Measurements from ENCODE around the gene NLRP1. TPM values are rescaled to one million over a fixed set of nuclear protein-coding genes. Genes with fewer than 3 reads are reported as not detected.

Gene NLRP1
- total and polyA plus RNA-seq, 5 donors from 2014 or later, result 25.5 to 279 (median 32.8) TPM

DNA sequence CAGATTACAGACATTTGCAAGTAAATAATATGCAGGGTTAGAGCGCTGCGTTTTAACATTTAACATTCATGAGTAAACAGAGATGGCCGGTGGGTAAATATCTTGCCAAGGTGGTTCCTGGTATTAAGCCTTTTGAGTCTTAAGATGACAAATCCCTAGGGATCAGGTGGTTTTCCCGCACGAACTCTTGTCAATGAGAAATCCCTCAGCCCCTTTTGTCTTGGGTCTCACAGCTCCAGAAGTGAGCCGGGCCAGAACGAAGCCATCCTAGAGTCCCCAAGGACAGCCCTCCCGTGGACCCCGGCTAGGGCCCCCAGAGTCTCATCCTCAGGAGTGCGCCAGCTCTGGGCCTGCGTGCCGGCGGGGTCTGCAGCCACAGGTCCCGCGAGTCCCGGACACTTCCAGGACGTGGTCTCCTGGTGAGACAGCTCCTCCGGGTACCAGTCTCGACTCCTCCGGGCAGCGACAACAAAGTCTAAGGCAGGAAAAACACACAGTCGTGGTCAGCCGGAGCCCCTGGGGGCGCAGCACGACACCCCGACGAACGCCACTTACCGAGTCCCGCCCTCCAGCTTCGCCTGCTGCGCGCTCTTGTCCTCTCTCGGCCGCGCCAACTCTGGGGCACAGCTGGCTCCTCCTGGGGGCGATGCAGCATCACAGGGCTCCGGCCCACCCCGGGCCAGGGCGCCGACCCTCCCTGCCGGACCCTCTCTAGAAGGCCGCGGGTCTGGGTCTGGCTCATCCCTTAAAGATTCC lies 84.7 kb downstream of the NLRP1 start:
- H3K4me3 ChIP-seq (ENCODE audit: low read depth, low read length), result no peak overlapping the region
- H3K4me1 Mint-ChIP-seq, result peaks cover 18 to 31% (median 24%) of the 10 kb centered on the region in 4 donors
- no peaks in the 10 kb centered on the region for H3K27me3 ChIP-seq (ENCODE audit: control insufficient read depth, insufficient read depth, low read length)
- H3K27me3 Mint-ChIP-seq, result no peaks in the 10 kb centered on the region
- peaks cover 5% of the 10 kb centered on the region for H3K36me3 ChIP-seq (ENCODE audit: control insufficient read depth, insufficient read depth, low read length)
- peak overlapping the region; percentile 96 to 98 (median 97) for H3K27ac Mint-ChIP-seq
- no peak for DNase-seq
- H3K36me3 Mint-ChIP-seq, result peaks cover 22% of the 10 kb centered on the region
- no peak overlapping the region for H3K27ac ChIP-seq (ENCODE audit: insufficient read depth, low read length, poor library complexity, severe bottlenecking)
- ATAC-seq (ENCODE audit: low read depth in 2 of 2), result no peak
- H3K4me3 Mint-ChIP-seq, result peak overlapping the region; percentile 94 to 96 (median 94)
- H3K9me3 Mint-ChIP-seq, result peaks cover 0 to 1% (median 0%) of the 10 kb centered on the region in 7 donors
- peaks cover 21% of the 10 kb centered on the region for H3K4me1 ChIP-seq (ENCODE audit: control insufficient read depth, insufficient read depth, low read length, poor library complexity, severe bottlenecking)
- no peaks in the 10 kb centered on the region for H3K9me3 ChIP-seq (ENCODE audit: control insufficient read depth in 2 of 2, low read length in 2 of 2)

- Histone ChIP-seq H3K4me3 (ENCODE audit: low read depth, low read length) (no peak overlapping the region), H3K27me3 (ENCODE audit: control insufficient read depth, insufficient read depth, low read length) (no peaks in the 10 kb centered on the region), H3K4me1 (ENCODE audit: control insufficient read depth, insufficient read depth, low read length, poor library complexity, severe bottlenecking) (peaks cover under 1% of the 10 kb centered on the region), H3K9me3 (ENCODE audit: control insufficient read depth in 2 of 2, low read length in 2 of 2) (no peaks in the 10 kb centered on the region), H3K36me3 (ENCODE audit: control insufficient read depth, insufficient read depth, low read length) (peaks cover 16% of the 10 kb centered on the region), H3K27ac (ENCODE audit: insufficient read depth, low read length, poor library complexity, severe bottlenecking) (no peak overlapping the region)
- peak overlapping the region in 1 of 4 donors; percentile 44 for H3K4me3 Mint-ChIP-seq
- no peaks in the 10 kb centered on the region for H3K27me3 Mint-ChIP-seq
- DNase-seq (no peak), ATAC-seq (ENCODE audit: low read depth in 2 of 2) (no peak)
- H3K9me3 Mint-ChIP-seq, result peaks cover 0 to 1% (median 0%) of the 10 kb centered on the region in 7 donors
- peak overlapping the region in 1 of 3 donors; percentile 1 for H3K27ac Mint-ChIP-seq
- H3K4me1 Mint-ChIP-seq, result peaks cover 4 to 20% (median 7%) of the 10 kb centered on the region in 4 donors
- H3K36me3 Mint-ChIP-seq, result peaks cover 11% of the 10 kb centered on the region
Measured at GRCh38 chr17:5492970-5493369, 91.3 kb downstream of the NLRP1 start.

DNA sequence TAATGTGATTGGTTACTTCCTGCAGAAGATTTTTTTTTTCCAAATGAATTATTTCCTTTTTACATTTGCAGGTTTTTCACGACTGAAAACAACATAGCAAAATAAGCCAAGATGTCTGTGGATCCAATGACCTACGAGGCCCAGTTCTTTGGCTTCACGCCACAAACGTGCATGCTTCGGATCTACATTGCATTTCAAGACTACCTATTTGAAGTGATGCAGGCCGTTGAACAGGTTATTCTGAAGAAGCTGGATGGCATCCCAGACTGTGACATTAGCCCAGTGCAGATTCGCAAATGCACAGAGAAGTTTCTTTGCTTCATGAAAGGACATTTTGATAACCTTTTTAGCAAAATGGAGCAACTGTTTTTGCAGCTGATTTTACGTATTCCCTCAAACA lies 95.6 kb downstream of the NLRP1 start:
- Histone ChIP-seq H3K9me3 (ENCODE audit: control insufficient read depth in 2 of 2, low read length in 2 of 2) (no peaks in the 10 kb centered on the region), H3K27ac (ENCODE audit: insufficient read depth, low read length, poor library complexity, severe bottlenecking) (no peak overlapping the region), H3K27me3 (ENCODE audit: control insufficient read depth, insufficient read depth, low read length) (no peaks in the 10 kb centered on the region), H3K36me3 (ENCODE audit: control insufficient read depth, insufficient read depth, low read length) (peaks cover 24% of the 10 kb centered on the region), H3K4me1 (ENCODE audit: control insufficient read depth, insufficient read depth, low read length, poor library complexity, severe bottlenecking) (peaks cover 26% of the 10 kb centered on the region), H3K4me3 (ENCODE audit: low read depth, low read length) (no peak overlapping the region)
- no peak for ATAC-seq (ENCODE audit: low read depth in 2 of 2)
- Mint-ChIP-seq H3K27ac (peak overlapping the region in 2 of 3 donors; percentile 69), H3K9me3 (peaks cover 0 to 1% (median 0%) of the 10 kb centered on the region in 7 donors), H3K4me3 (peak overlapping the region in 2 of 4 donors; percentile 78 to 93), H3K27me3 (no peaks in the 10 kb centered on the region), H3K4me1 (peaks cover 13 to 59% (median 29%) of the 10 kb centered on the region in 4 donors), H3K36me3 (peaks cover 12% of the 10 kb centered on the region)
- DNase-seq, result no peak

DNA sequence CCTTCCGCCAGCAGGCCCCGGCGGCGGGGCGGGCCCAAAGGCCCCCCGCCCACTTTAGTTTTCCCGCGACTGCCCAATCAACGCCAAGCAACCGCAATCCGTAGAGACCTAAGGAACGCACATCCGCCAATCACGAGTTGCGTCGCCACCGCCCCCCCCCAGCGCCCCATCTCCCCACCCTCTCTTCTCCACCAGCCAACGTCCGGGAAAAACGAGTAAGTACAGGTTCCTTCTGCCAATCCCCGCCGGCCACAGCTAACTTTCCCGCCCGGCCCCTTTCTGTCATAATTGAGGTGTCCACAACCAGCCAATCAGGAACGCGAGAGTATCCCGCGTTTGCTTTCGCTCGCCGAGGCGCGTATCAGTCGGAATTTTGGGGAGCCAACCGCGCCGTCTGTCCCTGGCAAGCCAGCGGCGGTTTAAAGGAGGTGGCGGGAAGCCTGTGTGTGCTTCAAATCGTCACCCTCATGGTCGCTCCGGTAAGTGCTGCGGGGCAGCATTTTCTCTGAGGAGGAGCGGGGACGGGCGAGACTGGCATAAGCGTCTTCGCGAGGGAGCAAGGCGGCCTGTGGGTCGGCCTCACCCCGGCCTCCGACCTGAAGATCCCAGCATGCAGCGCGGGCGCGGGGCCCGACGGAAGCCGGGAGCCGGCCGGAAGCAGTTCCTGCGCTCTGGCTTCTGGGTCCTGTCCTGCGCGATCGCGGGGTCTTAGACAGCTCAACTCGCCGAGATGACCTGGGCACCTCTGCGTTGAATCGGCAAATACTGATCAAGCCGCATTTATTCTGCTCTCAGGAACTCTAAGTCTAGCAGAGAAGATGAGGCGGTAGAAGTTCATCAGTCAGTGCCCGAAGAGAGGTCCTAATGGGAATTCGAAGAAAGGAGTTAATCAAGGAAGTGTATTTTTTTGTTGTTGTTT lies 97.8 kb downstream of the NLRP1 start, which contains the start of gene MIS12:
Gene MIS12, plus strand, starts transcription at position 361 of the 919 bp plus-strand sequence. CDS start 2,297 bp downstream, outside the sequence.
- Histone ChIP-seq H3K27me3 (ENCODE audit: control insufficient read depth, insufficient read depth, low read length) (no peaks in the 10 kb centered on the region), H3K9me3 (ENCODE audit: control insufficient read depth in 2 of 2, low read length in 2 of 2) (no peaks in the 10 kb centered on the region), H3K4me3 (ENCODE audit: low read depth, low read length) (peak within 1 kb of the TSS; percentile 96), H3K4me1 (ENCODE audit: control insufficient read depth, insufficient read depth, low read length, poor library complexity, severe bottlenecking) (peaks cover 30% of the 10 kb centered on the region), H3K27ac (ENCODE audit: insufficient read depth, low read length, poor library complexity, severe bottlenecking) (peak within 1 kb of the TSS; percentile 95), H3K36me3 (ENCODE audit: control insufficient read depth, insufficient read depth, low read length) (peaks cover 41% of the 10 kb centered on the region)
- no peaks in the 10 kb centered on the region for H3K27me3 Mint-ChIP-seq
- DNase-seq (peak; percentile 98 to 100 (median 98)), ATAC-seq (ENCODE audit: low read depth in 2 of 2) (peak; percentile 89 to 94)
- H3K9me3 Mint-ChIP-seq, result peaks cover 0 to 1% (median 0%) of the 10 kb centered on the region in 7 donors
- H3K36me3 Mint-ChIP-seq, result peaks cover 25% of the 10 kb centered on the region
- H3K4me3 Mint-ChIP-seq, result peak within 1 kb of the TSS; percentile 93 to 95 (median 94)
- H3K4me1 Mint-ChIP-seq, result peaks cover 21 to 76% (median 42%) of the 10 kb centered on the region in 4 donors
- H3K27ac Mint-ChIP-seq, result peak within 1 kb of the TSS; percentile 97 to 99 (median 99)

- peaks cover 30% of the 10 kb centered on the region for H3K4me1 ChIP-seq (ENCODE audit: control insufficient read depth, insufficient read depth, low read length, poor library complexity, severe bottlenecking)
- no peaks in the 10 kb centered on the region for H3K27me3 ChIP-seq (ENCODE audit: control insufficient read depth, insufficient read depth, low read length)
- H3K9me3 ChIP-seq (ENCODE audit: control insufficient read depth in 2 of 2, low read length in 2 of 2), result no peaks in the 10 kb centered on the region
- peak within 1 kb of the TSS; percentile 93 to 95 (median 94) for H3K4me3 Mint-ChIP-seq
- DNase-seq (peak in 1 of 3 donors; percentile 11), ATAC-seq (ENCODE audit: low read depth in 2 of 2) (no peak)
- H3K27me3 Mint-ChIP-seq, result no peaks in the 10 kb centered on the region
- peaks cover 0 to 1% (median 0%) of the 10 kb centered on the region in 7 donors for H3K9me3 Mint-ChIP-seq
- H3K27ac ChIP-seq (ENCODE audit: insufficient read depth, low read length, poor library complexity, severe bottlenecking), result peak within 1 kb of the TSS; percentile 95
- H3K36me3 ChIP-seq (ENCODE audit: control insufficient read depth, insufficient read depth, low read length), result peaks cover 49% of the 10 kb centered on the region
- peaks cover 21 to 79% (median 47%) of the 10 kb centered on the region in 4 donors for H3K4me1 Mint-ChIP-seq
- peaks cover 33% of the 10 kb centered on the region for H3K36me3 Mint-ChIP-seq
- H3K27ac Mint-ChIP-seq, result peak within 1 kb of the TSS; percentile 97 to 99 (median 99)
- peak within 1 kb of the TSS; percentile 96 for H3K4me3 ChIP-seq (ENCODE audit: low read depth, low read length)
Measured at GRCh38 chr17:5485270-5486205, 98.8 kb downstream of the NLRP1 start, which contains the start of gene DERL2. TSS of gene DERL2 (minus strand) at chr17:5486178. CDS start at chr17:5486161, 17 bp downstream.

GRCh38 chr17:5481451-5481850 lies 102.9 kb downstream of the NLRP1 start:
- no peak overlapping the region for H3K4me3 Mint-ChIP-seq
- no peak overlapping the region for H3K27ac ChIP-seq (ENCODE audit: insufficient read depth, low read length, poor library complexity, severe bottlenecking)
- H3K9me3 ChIP-seq (ENCODE audit: control insufficient read depth in 2 of 2, low read length in 2 of 2), result no peaks in the 10 kb centered on the region
- peaks cover 75% of the 10 kb centered on the region for H3K36me3 ChIP-seq (ENCODE audit: control insufficient read depth, insufficient read depth, low read length)
- H3K9me3 Mint-ChIP-seq, result no peaks in the 10 kb centered on the region
- no peak overlapping the region for H3K27ac Mint-ChIP-seq
- peaks cover 19% of the 10 kb centered on the region for H3K4me1 ChIP-seq (ENCODE audit: control insufficient read depth, insufficient read depth, low read length, poor library complexity, severe bottlenecking)
- H3K36me3 Mint-ChIP-seq, result peaks cover 51% of the 10 kb centered on the region
- no peaks in the 10 kb centered on the region for H3K27me3 Mint-ChIP-seq
- no peak for ATAC-seq (ENCODE audit: low read depth in 2 of 2)
- no peak overlapping the region for H3K4me3 ChIP-seq (ENCODE audit: low read depth, low read length)
- H3K4me1 Mint-ChIP-seq, result peaks cover 13 to 72% (median 48%) of the 10 kb centered on the region in 4 donors
- no peak for DNase-seq
- H3K27me3 ChIP-seq (ENCODE audit: control insufficient read depth, insufficient read depth, low read length), result no peaks in the 10 kb centered on the region
